ENCODE results near the gene ESPL1. TPM values are rescaled to one million over a fixed set of nuclear protein-coding genes. Genes with fewer than 3 reads are reported as not detected.
A peak's percentile ranks its signal among the peaks of the same experiment; 100 is the strongest.

ESPL1 gene
- polyA plus RNA-seq, 1 donor, result 31.2 TPM

GRCh38 chr12:53259891-53260290 is 8.2 kb upstream of the ESPL1 start:
- H3K4me3 ChIP-seq (ENCODE audit: low read length), result no peak overlapping the region
- H3K4me1 ChIP-seq (ENCODE audit: control insufficient read depth, insufficient read depth, low read length), result no peaks in the 10 kb centered on the region
- DNase-seq, result no peak
- H3K9me3 ChIP-seq (ENCODE audit: control insufficient read depth, low read depth, low read length), result no peaks in the 10 kb centered on the region
- H3K27ac ChIP-seq (ENCODE audit: low read length), result no peak overlapping the region
- peaks cover 7% of the 10 kb centered on the region for H3K36me3 ChIP-seq (ENCODE audit: control insufficient read depth, insufficient read depth, low read length)
- WGBS (ENCODE audit: insufficient coverage, low lambda C conversion rate), result 100% methylated on average over 1 of the region's 6 CpGs
- H3K27me3 ChIP-seq (ENCODE audit: control insufficient read depth, insufficient read depth, low read length), result no peaks in the 10 kb centered on the region

- Histone ChIP-seq H3K4me3 (ENCODE audit: low read length) (no peak overlapping the region), H3K9me3 (ENCODE audit: control insufficient read depth, low read depth, low read length) (no peaks in the 10 kb centered on the region), H3K27me3 (ENCODE audit: control insufficient read depth, insufficient read depth, low read length) (no peaks in the 10 kb centered on the region), H3K4me1 (ENCODE audit: control insufficient read depth, insufficient read depth, low read length) (peaks cover 7% of the 10 kb centered on the region), H3K36me3 (ENCODE audit: control insufficient read depth, insufficient read depth, low read length) (no peaks in the 10 kb centered on the region), H3K27ac (ENCODE audit: low read length) (no peak overlapping the region)
- 50% methylated on average over 1 of the region's 2 CpGs for WGBS (ENCODE audit: insufficient coverage, low lambda C conversion rate)
- no peak for DNase-seq
Measured at GRCh38 chr12:53265783-53266182, 2.3 kb upstream of the ESPL1 start.

DNA sequence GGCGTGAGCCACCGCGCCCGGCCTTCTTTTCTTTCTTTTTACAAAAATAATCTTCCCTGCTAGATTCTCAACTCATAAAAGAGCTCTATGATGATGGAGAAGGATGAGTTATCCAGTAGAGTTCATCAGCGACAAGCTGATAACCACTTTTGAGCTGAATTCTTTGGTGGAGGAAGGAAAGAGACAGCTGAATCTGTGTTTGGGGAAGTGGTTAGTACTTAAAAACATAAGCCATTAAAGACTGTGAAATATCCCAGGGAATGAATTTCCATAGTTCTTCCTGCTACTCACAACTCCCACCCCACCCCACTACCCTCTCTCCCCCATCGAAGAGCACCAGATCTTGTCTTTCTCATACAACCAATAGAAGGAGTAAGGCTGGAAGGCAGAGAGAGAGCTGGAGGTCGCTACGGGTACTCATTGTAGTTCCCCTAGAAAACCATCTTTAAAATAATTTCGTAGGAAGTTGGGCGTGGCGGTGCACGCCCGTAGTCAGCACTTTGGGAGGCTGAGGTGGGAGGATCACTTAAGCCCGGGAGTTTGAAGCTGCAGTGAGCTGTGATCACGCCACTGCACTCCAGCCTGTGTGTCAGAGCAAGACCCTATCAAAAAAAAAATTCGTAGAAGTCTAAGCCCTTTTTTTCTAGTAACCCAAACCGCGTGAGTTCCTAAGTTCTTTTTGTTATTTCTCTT is 647 bp upstream of the ESPL1 start:
- Histone ChIP-seq H3K4me3 (ENCODE audit: low read length) (peak overlapping the region; percentile 74), H3K4me1 (ENCODE audit: control insufficient read depth, insufficient read depth, low read length) (peaks cover 7% of the 10 kb centered on the region), H3K27me3 (ENCODE audit: control insufficient read depth, insufficient read depth, low read length) (no peaks in the 10 kb centered on the region), H3K36me3 (ENCODE audit: control insufficient read depth, insufficient read depth, low read length) (no peaks in the 10 kb centered on the region), H3K27ac (ENCODE audit: low read length) (no peak overlapping the region), H3K9me3 (ENCODE audit: control insufficient read depth, low read depth, low read length) (no peaks in the 10 kb centered on the region)
- DNase-seq, result no peak
- WGBS (ENCODE audit: insufficient coverage, low lambda C conversion rate), result 0% methylated on average over 3 of the region's 18 CpGs

DNA sequence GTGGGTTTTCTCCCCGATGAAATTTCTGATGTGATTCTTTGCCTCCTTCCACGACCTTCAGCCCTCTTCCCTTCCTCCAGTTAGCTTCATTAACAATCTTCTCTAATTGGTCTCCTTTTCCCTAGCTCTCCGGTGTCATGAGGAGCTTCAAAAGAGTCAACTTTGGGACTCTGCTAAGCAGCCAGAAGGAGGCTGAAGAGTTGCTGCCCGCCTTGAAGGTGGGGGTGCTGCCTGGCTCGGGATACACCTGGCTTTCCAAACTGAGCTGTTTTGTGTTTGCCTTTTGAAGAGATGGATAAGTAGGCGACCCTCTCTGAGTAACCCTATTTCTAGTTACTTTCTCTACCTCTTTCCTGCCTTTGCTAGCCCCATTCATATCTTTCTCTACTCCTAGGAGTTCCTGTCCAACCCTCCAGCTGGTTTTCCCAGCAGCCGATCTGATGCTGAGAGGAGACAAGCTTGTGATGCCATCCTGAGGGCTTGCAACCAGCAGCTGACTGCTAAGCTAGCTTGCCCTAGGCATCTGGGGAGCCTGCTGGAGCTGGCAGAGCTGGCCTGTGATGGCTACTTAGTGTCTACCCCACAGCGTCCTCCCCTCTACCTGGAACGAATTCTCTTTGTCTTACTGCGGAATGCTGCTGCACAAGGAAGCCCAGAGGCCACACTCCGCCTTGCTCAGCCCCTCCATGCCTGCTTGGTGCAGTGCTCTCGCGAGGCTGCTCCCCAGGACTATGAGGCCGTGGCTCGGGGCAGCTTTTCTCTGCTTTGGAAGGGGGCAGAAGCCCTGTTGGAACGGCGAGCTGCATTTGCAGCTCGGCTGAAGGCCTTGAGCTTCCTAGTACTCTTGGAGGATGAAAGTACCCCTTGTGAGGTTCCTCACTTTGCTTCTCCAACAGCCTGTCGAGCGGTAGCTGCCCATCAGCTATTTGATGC is 797 bp downstream of the ESPL1 start:
- H3K4me1 ChIP-seq (ENCODE audit: control insufficient read depth, insufficient read depth, low read length), result peaks cover 7% of the 10 kb centered on the region
- no peak overlapping the region for H3K27ac ChIP-seq (ENCODE audit: low read length)
- WGBS (ENCODE audit: insufficient coverage, low lambda C conversion rate), result 20% methylated on average over 1 of the region's 20 CpGs
- H3K27me3 ChIP-seq (ENCODE audit: control insufficient read depth, insufficient read depth, low read length), result no peaks in the 10 kb centered on the region
- H3K4me3 ChIP-seq (ENCODE audit: low read length), result peak overlapping the region; percentile 74
- no peaks in the 10 kb centered on the region for H3K36me3 ChIP-seq (ENCODE audit: control insufficient read depth, insufficient read depth, low read length)
- no peaks in the 10 kb centered on the region for H3K9me3 ChIP-seq (ENCODE audit: control insufficient read depth, low read depth, low read length)
- no peak for DNase-seq

- Histone ChIP-seq H3K27me3 (ENCODE audit: control insufficient read depth, insufficient read depth, low read length) (no peaks in the 10 kb centered on the region), H3K4me1 (ENCODE audit: control insufficient read depth, insufficient read depth, low read length) (peaks cover 22% of the 10 kb centered on the region), H3K27ac (ENCODE audit: low read length) (no peak overlapping the region), H3K4me3 (ENCODE audit: low read length) (no peak overlapping the region), H3K36me3 (ENCODE audit: control insufficient read depth, insufficient read depth, low read length) (peaks cover 20% of the 10 kb centered on the region), H3K9me3 (ENCODE audit: control insufficient read depth, low read depth, low read length) (no peaks in the 10 kb centered on the region)
- no CpG with 5 or more reads among the region's 5 CpGs for WGBS (ENCODE audit: insufficient coverage, low lambda C conversion rate)
- DNase-seq, result no peak
Measured at GRCh38 chr12:53274445-53274844, 6.3 kb downstream of the ESPL1 start.

DNA sequence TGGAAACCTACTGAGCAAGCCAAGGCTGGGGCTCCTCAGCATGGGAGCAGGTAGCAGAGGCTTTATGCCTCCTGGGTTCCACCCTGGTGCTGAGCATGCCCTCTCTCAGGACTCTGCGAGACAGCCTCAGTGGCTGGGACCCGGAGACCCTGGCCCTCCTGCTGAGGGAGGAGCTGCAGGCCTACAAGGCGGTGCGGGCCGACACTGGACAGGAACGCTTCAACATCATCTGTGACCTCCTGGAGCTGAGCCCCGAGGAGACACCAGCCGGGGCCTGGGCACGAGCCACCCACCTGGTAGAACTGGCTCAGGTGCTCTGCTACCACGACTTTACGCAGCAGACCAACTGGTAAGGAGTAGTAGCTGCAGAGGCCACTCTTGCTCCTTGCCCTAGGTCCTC is 8.4 kb downstream of the ESPL1 start:
- DNase-seq, result no peak
- WGBS (ENCODE audit: insufficient coverage, low lambda C conversion rate), result no CpG with 5 or more reads among the region's 11 CpGs
- peaks cover 22% of the 10 kb centered on the region for H3K4me1 ChIP-seq (ENCODE audit: control insufficient read depth, insufficient read depth, low read length)
- peaks cover 23% of the 10 kb centered on the region for H3K36me3 ChIP-seq (ENCODE audit: control insufficient read depth, insufficient read depth, low read length)
- no peak overlapping the region for H3K27ac ChIP-seq (ENCODE audit: low read length)
- H3K27me3 ChIP-seq (ENCODE audit: control insufficient read depth, insufficient read depth, low read length), result no peaks in the 10 kb centered on the region
- H3K4me3 ChIP-seq (ENCODE audit: low read length), result no peak overlapping the region
- no peaks in the 10 kb centered on the region for H3K9me3 ChIP-seq (ENCODE audit: control insufficient read depth, low read depth, low read length)

- 100% methylated on average over 2 of the region's 9 CpGs for WGBS (ENCODE audit: insufficient coverage, low lambda C conversion rate)
- peaks cover 36% of the 10 kb centered on the region for H3K36me3 ChIP-seq (ENCODE audit: control insufficient read depth, insufficient read depth, low read length)
Measured at GRCh38 chr12:53277981-53278380, 9.9 kb downstream of the ESPL1 start.

DNA sequence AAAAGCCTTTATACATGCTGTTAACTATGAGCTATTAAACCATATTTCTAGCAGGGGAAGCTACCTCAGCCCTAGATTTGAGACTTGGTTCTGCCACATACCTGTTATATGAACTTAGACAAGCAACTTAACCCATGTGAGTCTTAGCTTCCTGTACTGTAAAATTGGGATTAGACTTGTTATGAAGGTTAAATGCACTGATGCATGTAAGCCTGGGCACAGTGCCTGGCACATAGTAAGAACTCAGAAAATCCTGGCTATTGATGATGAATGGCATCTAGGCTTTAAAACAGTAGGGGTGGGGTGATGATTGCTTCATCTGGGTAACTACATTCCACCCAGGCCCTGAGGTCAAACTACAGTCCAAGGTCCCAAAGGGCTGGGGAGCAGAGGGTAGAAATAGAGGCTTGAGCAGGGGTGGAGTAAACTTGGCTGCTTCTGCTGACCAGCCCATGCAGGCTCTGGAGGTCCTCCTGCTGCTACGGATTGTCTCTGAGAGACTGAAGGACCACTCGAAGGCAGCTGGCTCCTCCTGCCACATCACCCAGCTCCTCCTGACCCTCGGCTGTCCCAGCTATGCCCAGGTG is 11.3 kb downstream of the ESPL1 start:
- peak overlapping the region; percentile 59 for H3K27ac ChIP-seq (ENCODE audit: low read length)
- WGBS (ENCODE audit: insufficient coverage, low lambda C conversion rate), result no CpG with 5 or more reads among the region's 3 CpGs

More at GRCh38 chr12:53277981-53278380, 9.9 kb downstream of the ESPL1 start:
- no peak overlapping the region for H3K4me3 ChIP-seq (ENCODE audit: low read length)
- no peak for DNase-seq
- no peaks in the 10 kb centered on the region for H3K9me3 ChIP-seq (ENCODE audit: control insufficient read depth, low read depth, low read length)
- no peaks in the 10 kb centered on the region for H3K27me3 ChIP-seq (ENCODE audit: control insufficient read depth, insufficient read depth, low read length)
- peaks cover 22% of the 10 kb centered on the region for H3K4me1 ChIP-seq (ENCODE audit: control insufficient read depth, insufficient read depth, low read length)
- no peak overlapping the region for H3K27ac ChIP-seq (ENCODE audit: low read length)

DNA sequence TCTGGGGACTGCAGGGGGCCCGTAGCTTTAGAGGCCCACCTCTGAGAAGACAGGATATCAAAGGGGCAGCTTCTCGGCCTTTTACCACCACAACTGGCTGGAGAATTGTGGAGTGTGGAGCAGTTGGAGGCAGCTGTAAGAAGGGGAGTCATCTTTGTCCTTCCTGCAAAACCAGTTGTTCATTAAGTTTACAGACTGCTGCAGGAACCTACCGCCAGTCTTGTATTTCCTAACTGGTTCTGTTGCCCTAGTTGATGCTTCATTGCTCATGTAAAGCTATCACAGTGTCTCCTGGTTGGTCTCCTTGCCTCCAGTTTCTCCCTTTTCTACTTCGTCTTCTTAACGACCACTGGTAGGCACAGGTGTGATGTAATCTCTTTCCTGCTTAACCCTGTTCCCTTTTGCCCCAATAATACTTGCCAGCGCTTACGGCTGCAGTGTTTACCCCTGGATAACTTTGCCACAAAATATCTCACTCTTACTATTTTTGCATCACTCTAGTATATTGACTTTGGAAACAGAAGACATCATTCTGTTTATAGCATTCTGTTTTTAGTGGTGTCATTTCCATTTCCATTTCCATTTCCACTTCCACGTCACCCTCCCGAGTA is 11.9 kb downstream of the ESPL1 start:
- no peaks in the 10 kb centered on the region for H3K27me3 ChIP-seq (ENCODE audit: control insufficient read depth, insufficient read depth, low read length)
- H3K4me1 ChIP-seq (ENCODE audit: control insufficient read depth, insufficient read depth, low read length), result peaks cover 22% of the 10 kb centered on the region
- peaks cover 50% of the 10 kb centered on the region for H3K36me3 ChIP-seq (ENCODE audit: control insufficient read depth, insufficient read depth, low read length)
- no peak for DNase-seq
- WGBS (ENCODE audit: insufficient coverage, low lambda C conversion rate), result 70% methylated on average over 5 of the region's 9 CpGs
- H3K4me3 ChIP-seq (ENCODE audit: low read length), result peak overlapping the region; percentile 49
- no peaks in the 10 kb centered on the region for H3K9me3 ChIP-seq (ENCODE audit: control insufficient read depth, low read depth, low read length)
- peak overlapping the region; percentile 59 for H3K27ac ChIP-seq (ENCODE audit: low read length)

More for the DNA sequence above, 11.3 kb downstream of the ESPL1 start:
- Histone ChIP-seq H3K27me3 (ENCODE audit: control insufficient read depth, insufficient read depth, low read length) (no peaks in the 10 kb centered on the region), H3K4me1 (ENCODE audit: control insufficient read depth, insufficient read depth, low read length) (peaks cover 22% of the 10 kb centered on the region), H3K4me3 (ENCODE audit: low read length) (peak overlapping the region; percentile 49), H3K9me3 (ENCODE audit: control insufficient read depth, low read depth, low read length) (no peaks in the 10 kb centered on the region), H3K36me3 (ENCODE audit: control insufficient read depth, insufficient read depth, low read length) (peaks cover 46% of the 10 kb centered on the region)
- DNase-seq, result peak; percentile 57 to 78

DNA sequence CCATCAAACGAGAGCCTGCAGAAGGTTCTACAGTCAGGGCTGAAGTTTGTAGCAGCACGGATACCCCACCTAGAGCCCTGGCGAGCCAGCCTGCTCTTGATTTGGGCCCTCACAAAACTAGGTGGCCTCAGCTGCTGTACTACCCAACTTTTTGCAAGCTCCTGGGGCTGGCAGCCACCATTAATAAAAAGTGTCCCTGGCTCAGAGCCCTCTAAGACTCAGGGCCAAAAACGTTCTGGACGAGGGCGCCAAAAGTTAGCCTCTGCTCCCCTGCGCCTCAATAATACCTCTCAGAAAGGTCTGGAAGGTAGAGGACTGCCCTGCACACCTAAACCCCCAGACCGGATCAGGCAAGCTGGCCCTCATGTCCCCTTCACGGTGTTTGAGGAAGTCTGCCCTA is 18.3 kb downstream of the ESPL1 start:
- Histone ChIP-seq H3K27me3 (ENCODE audit: control insufficient read depth, insufficient read depth, low read length) (no peaks in the 10 kb centered on the region), H3K27ac (ENCODE audit: low read length) (no peak overlapping the region), H3K4me3 (ENCODE audit: low read length) (no peak overlapping the region), H3K36me3 (ENCODE audit: control insufficient read depth, insufficient read depth, low read length) (peaks cover 74% of the 10 kb centered on the region), H3K4me1 (ENCODE audit: control insufficient read depth, insufficient read depth, low read length) (no peaks in the 10 kb centered on the region), H3K9me3 (ENCODE audit: control insufficient read depth, low read depth, low read length) (no peaks in the 10 kb centered on the region)
- no CpG with 5 or more reads among the region's 9 CpGs for WGBS (ENCODE audit: insufficient coverage, low lambda C conversion rate)
- no peak for DNase-seq
